GM21423 (cell line): ENCODE data around the gene REM1.

Experiments
- ATAC-seq: cut with Tn5 transposase; IDR thresholded peaks from one replicate; pipeline ENCODE4 v1.9.1; 2021; ENCODE audit warnings: mild to moderate bottlenecking, moderate library complexity; ENCODE audit not compliant: unreplicated experiment

The REM1 gene

DNA sequence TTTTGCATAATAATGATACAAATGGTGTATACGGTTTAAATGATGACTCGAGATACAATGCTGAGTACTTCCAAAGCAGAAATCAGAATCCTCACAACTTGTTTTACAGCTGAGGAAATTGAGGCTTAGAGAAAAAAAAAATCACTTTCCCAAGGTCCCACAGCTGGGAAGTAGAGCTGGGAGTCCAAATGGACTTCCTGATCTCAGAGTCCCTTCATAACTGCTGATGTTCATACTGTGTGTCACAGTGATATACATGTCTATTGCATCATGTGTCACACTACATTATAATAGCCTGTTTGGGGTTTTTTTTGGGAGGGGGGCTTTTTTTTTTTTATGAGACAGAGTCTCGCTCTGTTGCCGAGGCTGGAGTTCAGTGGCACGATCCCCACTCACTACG lies 47.6 kb downstream of the REM1 start:
- no peak for ATAC-seq

DNA sequence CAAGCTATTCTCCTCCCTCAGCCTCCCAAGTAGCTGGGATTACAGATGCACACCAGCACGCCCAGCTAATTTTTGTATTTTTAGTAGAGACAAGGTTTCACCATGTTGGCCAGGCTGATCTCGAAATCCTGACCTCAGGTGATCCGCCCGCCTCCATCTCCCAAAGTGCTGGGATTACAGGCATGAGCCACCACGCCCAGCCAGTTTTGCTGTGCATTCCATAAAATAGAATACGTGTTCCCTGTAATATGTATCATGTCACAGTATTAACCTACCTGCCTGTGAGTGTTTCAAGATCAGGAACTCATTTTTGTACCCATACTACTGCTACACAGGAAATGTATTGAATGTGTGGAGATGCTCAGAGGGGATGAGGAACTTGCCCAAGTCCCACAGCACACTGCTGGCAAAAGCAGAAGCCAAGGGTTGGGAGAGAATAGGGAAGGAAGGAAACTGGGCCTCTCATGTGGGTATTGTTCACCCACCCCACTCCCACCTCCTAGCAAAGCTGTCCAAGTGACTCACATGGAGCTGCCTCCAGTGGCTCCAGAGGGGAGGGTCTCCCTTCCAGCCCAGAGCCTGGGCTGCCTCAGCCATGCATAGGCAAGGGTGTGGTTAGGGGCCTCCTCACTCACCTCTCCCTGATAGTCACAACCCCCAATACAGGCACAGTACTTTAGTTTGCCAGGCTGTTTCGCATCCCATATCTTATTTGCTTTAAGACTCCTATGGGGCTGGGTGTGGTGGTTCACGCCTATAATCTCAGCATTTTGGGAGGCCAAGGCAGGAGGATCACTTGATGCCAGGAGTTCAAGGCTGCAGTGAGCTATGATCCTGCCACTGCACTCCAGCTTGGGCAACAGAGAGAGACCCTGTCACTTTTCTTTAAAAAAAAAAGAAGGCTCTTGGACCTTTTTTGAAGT lies 48.5 kb downstream of the REM1 start:
- ATAC-seq = no peak

DNA sequence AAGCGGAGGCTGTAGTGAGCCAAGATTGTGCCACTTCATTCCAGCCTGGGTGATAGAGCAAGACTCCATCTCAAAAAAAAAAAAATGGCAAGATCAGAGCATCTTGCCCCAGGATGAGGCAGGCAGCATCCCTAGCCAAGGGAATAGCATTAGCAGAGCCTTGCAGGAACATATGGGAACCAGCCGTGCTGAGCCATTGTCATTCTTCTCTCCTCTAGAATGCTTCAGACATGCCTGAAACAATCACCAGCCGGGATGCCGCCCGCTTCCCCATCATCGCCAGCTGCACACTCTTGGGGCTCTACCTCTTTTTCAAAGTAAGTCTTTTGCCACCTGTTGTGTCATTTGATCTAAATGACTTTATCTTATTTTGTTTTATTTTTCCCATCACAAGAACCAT lies 52.2 kb downstream of the REM1 start:
- no peak for ATAC-seq
